Epithelial cell of alveolus of lung (primary cell): ENCODE measurements around the gene CALHM5. TPM values are rescaled to one million over a fixed set of nuclear protein-coding genes. Genes with fewer than 3 reads are reported as not detected.

ENCODE experiments used
- total RNA-seq: library from RNA; depleted of rRNA; stranded (reverse); fragments of >200 nt; gene quantifications from 2 replicates; pipeline ENCODE4 v1.2.1, GENCODE V29; 2015

CALHM5 gene
- 2.3 and 4.0 TPM in 2 replicates for total RNA-seq

GRCh38 chr6:116511424-116512110, at the start of gene CALHM5:
Gene CALHM5 (plus strand): TSS chr6:116511639. CDS start chr6:116511697, 58 bp downstream.

DNA sequence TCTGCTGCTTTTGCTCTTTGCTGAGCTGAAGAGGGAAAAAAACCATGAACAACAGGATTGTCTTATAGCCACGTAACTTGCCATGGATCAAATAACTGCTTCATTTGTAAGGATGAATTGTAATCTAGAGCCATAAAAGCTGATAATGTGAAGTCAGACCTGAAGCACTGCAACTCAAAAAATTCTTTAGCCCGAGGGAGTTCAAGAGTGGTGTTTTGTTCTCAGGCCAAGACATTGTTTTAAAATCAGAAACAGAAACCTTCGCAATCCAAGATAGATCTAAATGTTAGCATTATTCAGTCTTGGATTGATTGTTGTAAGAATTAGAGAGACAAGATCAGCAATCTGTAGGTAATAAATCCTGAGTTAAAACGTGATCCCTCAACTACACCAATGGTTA, 34.2 kb downstream of the CALHM5 start, which contains the start of gene TRAPPC3L:
Gene TRAPPC3L, minus strand, starts transcription at position 34 of the 400 bp plus-strand sequence. CDS start 170 bp downstream, outside the sequence.

DNA sequence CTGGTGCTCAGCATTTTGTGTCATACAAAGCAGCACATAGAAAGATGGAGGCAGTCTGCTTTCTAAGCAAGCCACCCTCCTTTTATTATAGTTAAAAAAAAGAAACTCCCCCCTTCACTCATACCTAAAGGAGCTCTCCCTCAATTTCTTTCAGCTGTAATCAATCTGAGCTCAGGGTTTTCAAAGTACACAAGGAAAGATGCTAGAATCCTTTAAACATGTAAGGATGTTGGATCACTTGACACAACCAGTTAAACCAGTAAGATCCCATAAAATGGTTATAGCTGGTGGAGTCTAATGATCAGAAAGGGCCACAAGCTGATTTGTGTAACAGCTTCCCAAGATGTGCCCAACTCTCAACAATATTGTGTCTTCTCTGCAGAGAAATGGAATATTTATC, 42.0 kb downstream of the CALHM5 start, which contains the start of gene CALHM4:
Gene CALHM4, plus strand, starts transcription at position 301 of the 400 bp plus-strand sequence. Its CDS starts 43 bp downstream, at position 344.

DNA sequence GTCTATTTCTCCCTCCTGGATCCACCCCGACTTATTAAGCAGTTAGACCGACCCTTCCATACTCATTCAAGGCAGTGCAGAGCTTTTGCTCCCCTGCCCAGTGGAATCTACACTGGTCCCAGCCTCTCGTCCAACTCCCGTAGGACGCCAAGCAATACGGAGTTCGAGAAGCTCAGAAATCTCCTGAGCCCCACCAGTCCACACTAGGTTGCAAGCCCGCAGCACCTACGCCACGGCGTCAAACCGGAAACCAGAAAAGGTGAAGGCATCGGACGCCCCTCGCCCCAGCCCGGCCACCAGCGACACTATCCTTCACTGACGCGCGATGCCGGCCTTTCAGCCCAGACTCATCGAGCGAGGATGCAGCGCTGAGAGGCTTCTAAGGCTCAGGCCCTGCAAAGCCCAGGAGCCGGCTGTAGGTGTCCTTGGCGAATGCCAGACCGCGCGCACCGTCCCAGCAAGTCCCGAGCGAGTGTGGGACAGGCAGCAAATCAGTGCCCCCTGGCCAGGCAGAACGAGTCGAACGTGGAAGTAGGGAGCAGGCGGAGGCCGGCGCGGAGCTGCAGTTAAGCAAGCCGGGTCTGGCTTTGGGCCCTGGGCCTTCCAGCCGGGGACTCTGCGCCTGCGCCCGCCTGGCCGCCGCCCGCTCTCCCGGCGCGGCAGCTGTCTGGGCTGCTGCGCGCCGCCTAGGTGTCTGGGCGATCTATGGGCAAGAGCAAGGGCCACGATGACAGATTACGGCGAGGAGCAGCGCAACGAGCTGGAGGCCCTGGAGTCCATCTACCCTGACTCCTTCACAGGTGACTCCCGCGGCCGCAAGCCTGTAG, 59.6 kb downstream of the CALHM5 start, which contains the start of gene RWDD1:
Gene RWDD1, plus strand, starts transcription at position 649 of the 827 bp plus-strand sequence. Its CDS starts 79 bp downstream, at position 728.

Other genes starting within 250 kb of the CALHM5 start
- gene TSPYL1, start 231.7 kb upstream of the CALHM5 start, total RNA-seq, result 48.4 and 57.9 TPM in 2 replicates
- 43.0 and 64.6 TPM in 2 replicates for gene DSE, start 140.7 kb upstream of the CALHM5 start, total RNA-seq
- 2.0 and 6.2 TPM in 2 replicates for gene CALHM6, start 50.3 kb upstream of the CALHM5 start, total RNA-seq
- not detected in 2 replicates for gene TRAPPC3L, start 34.0 kb downstream of the CALHM5 start, total RNA-seq
- gene CALHM4, start 42.1 kb downstream of the CALHM5 start, total RNA-seq, result not detected in 2 replicates
- 32.7 and 43.8 TPM in 2 replicates for gene RWDD1, start 59.9 kb downstream of the CALHM5 start, total RNA-seq
- 0.40 TPM in 1 of 2 replicates, not detected in the other for gene RSPH4A, start 104.8 kb downstream of the CALHM5 start, total RNA-seq
- gene ZUP1, start 157.1 kb downstream of the CALHM5 start, total RNA-seq, result 4.4 and 6.9 TPM in 2 replicates
- 3.1 and 9.3 TPM in 2 replicates for gene KPNA5, start 169.6 kb downstream of the CALHM5 start, total RNA-seq